Muscle of arm (tissue), 12 donors: Measurements from ENCODE around the gene LARP4. TPM values are rescaled to one million over a fixed set of nuclear protein-coding genes. Genes with fewer than 3 reads are reported as not detected.
"Not testable (repeated sequence)": the region's sequence is repeated elsewhere in the genome, so short reads cannot be mapped to it uniquely, and the experiment has no call there.

ENCODE experiments used
- DNase-seq: peaks from one replicate; pipeline ENCODE4 v3.0.0-alpha.2; 2013
- polyA plus RNA-seq, 12 donors: library from polyadenylated mRNA; unstranded; fragments of 120-200 nt; gene quantifications; one replicate each; pipeline ENCODE4 v1.2.1, GENCODE V29; 2013; ENCODE audit not compliant: insufficient read length in 12 of 12

The LARP4 gene
- polyA plus RNA-seq, 12 donors = 21.3 to 32.0 (median 26.4) TPM; not detected in 1

- not testable (repeated sequence) for DNase-seq
Measured at GRCh38 chr12:50521781-50522180, 121.1 kb downstream of the LARP4 start.

DNA sequence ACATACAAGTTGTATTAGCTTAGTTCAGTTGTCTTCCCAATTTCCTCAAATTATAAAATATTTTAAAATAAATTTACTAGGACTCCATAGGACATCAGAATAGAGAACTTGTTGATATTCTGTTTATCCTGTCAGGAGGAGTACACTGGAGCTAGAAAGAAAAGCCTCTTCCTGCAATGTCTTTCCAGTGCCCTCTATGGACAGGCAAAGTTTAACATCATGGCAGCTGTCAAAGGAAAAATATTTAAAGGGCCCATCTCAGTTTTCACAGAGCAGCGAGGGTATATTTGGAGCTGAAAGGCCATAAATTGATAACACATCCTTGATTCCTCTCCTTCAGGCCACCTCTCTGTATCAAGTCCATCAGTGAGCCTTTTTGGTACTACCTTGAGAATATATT, 123.1 kb downstream of the LARP4 start:
- DNase-seq = no peak

GRCh38 chr12:50524621-50525020, 123.9 kb downstream of the LARP4 start:
- no peak for DNase-seq

DNA sequence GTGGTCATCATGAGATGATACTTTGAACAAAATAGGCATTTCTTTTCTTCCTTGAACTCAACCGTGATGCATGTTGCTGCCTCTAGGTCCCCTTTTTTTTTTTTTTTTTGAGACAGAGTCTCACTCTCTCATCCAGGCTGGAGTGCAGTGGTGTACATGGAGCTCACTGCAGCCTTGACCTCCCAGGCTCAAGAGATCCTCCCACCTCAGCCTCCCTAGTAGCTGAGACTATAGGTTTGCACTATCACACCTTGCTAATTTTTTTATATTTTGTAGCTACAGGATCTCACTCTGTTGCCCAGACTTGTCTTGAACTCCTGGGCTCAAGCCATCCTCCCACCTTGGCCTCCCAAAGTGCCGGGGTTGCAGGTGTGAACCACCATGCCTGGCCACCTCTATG, 124.7 kb downstream of the LARP4 start:
- no peak for DNase-seq

- no peak for DNase-seq
Measured at GRCh38 chr12:50527359-50527726, 126.7 kb downstream of the LARP4 start.

GRCh38 chr12:50528800-50529199, 128.1 kb downstream of the LARP4 start:
- DNase-seq = no peak

DNA sequence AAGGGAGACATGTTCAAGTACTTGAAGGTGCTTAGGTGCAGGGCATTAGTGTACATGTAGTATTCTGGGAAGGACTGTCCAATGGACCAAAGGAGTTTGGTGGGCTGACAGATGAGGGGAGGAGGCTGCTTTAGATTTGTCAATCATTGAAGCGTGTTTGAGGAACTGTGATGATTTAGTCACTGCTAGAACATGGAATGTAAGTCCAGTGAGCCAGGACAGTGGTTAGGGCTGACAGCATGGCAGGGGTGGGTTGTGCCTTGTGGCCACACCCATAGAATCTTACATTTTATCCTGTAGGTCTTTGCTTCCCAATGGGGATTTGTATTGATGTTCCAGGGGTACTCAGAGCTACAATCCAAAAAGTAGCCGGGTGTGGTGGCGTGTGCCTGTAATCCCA, 128.7 kb downstream of the LARP4 start:
- DNase-seq = no peak

Other genes starting within 250 kb of the LARP4 start
- 10 to 100 TPM in 11 of 12 donors, not detected in 1; 32.7 to 70.9 (median 43.5) TPM for gene CERS5, start 233.5 kb upstream of the LARP4 start, polyA plus RNA-seq
- 100 to 1,000 TPM; 109 to 218 (median 145) TPM for gene LIMA1, start 117.4 kb upstream of the LARP4 start, polyA plus RNA-seq
- gene FAM186A, start 4.3 kb upstream of the LARP4 start, polyA plus RNA-seq = 1 to 10 TPM in 1 of 12 donors, under 1 TPM in 9, not detected in 2; 0.09 to 1.1 (median 0.36) TPM
- 10 to 100 TPM in 11 of 12 donors, not detected in 1; 15.2 to 25.8 (median 21.5) TPM for gene DIP2B, start 104.1 kb downstream of the LARP4 start, polyA plus RNA-seq